ENCODE measurements around the gene WIPF2.
"Not testable (repeated sequence)": the region's sequence is repeated elsewhere in the genome, so short reads cannot be mapped to it uniquely, and the experiment has no call there.

DNA sequence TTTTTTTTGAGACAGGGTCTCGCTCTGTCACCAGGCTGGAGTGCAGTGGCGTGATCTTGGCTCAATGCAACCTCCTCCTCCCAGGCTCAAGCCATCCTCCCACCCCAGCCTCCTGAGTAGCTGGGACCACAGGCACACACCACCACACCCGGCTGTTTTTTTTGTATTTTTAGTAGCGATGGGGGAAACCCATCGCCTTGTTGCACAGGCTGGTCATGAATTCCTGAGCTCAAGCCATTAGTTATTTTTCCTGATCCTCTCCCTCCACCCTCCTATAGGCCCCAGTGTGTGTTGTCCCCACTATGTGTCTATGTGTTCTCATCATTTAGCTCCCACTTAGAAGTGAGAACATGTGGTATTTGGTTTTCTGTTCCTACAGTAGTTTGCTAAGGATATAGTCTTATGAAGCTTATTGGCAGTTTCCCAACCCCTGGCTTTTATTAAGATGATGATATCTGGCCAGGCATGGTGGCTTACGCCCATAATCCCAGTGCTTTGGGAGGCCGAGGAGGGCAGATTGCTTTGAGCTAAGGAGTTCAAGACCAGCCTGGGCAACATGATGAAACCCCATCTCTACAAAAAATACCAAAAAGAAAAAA lies 80.2 kb downstream of the WIPF2 start:
- TF ChIP-seq, protein P1, sequence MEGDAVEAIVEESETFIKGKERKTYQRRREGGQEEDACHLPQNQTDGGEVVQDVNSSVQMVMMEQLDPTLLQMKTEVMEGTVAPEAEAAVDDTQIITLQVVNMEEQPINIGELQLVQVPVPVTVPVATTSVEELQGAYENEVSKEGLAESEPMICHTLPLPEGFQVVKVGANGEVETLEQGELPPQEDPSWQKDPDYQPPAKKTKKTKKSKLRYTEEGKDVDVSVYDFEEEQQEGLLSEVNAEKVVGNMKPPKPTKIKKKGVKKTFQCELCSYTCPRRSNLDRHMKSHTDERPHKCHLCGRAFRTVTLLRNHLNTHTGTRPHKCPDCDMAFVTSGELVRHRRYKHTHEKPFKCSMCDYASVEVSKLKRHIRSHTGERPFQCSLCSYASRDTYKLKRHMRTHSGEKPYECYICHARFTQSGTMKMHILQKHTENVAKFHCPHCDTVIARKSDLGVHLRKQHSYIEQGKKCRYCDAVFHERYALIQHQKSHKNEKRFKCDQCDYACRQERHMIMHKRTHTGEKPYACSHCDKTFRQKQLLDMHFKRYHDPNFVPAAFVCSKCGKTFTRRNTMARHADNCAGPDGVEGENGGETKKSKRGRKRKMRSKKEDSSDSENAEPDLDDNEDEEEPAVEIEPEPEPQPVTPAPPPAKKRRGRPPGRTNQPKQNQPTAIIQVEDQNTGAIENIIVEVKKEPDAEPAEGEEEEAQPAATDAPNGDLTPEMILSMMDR (IDR thresholded peaks at IDR 0.05): not testable (repeated sequence)
- not testable (repeated sequence) for TF ChIP-seq POLR2A (IDR thresholded peaks at IDR 0.05)
